Type B pancreatic cell (in vitro differentiated cells): ENCODE data around the gene ZNF236. TPM values are rescaled to one million over a fixed set of nuclear protein-coding genes. Genes with fewer than 3 reads are reported as not detected.
"Not testable (repeated sequence)": the region's sequence is repeated elsewhere in the genome, so short reads cannot be mapped to it uniquely, and the experiment has no call there.

Experiments
- DNase-seq: peaks from one replicate; pipeline ENCODE4 v3.0.0; 2021; ENCODE audit warnings: mixed read lengths; ENCODE audit not compliant: unreplicated experiment; ENCODE audit errors: extremely low spot score
- H3K27ac Mint-ChIP-seq: 2 replicates; pipeline ENCODE4 v1.8.0; 2021; ENCODE audit warnings: mild to moderate bottlenecking, mixed read lengths
- H3K27me3 Mint-ChIP-seq: 2 replicates; pipeline ENCODE4 v1.8.0; 2021; ENCODE audit warnings: mixed read lengths
- H3K36me3 Mint-ChIP-seq: 2 replicates; pipeline ENCODE4 v1.8.0; 2021; ENCODE audit warnings: mixed read lengths
- H3K4me1 Mint-ChIP-seq: one replicate; pipeline ENCODE4 v1.8.0; 2021; ENCODE audit warnings: mixed read lengths; ENCODE audit not compliant: unreplicated experiment
- H3K4me3 Mint-ChIP-seq: 2 replicates; pipeline ENCODE4 v1.8.0; 2021; ENCODE audit warnings: mild to moderate bottlenecking, mixed read lengths
- H3K9me3 Mint-ChIP-seq: 2 replicates; pipeline ENCODE4 v1.8.0; 2021; ENCODE audit warnings: mixed read lengths
- CTCF ChIP-seq: fragments of 200-600 bp; sonication (generic); conservative IDR thresholded peaks from 2 replicates; pipeline ENCODE4 v1.5.0; 2021; ENCODE audit warnings: antibody characterized with exemption, mild to moderate bottlenecking
- long read RNA-seq: library from polyadenylated mRNA; unstranded; transcript quantifications from one replicate; pipeline ENCODE4 v2.0.0, GENCODE V29; 2020
- total RNA-seq: library from RNA; stranded (reverse); gene quantifications from 2 replicates; pipeline ENCODE4 v1.2.1, GENCODE V29; 2021; ENCODE audit warnings: low replicate concordance

Gene ZNF236
- total RNA-seq, result 14.3 and 20.2 TPM in 2 replicates
- long read RNA-seq, partial matches to known transcripts, result 8 of 12 reads
- long read RNA-seq, other reads (novel, unspliced or antisense), result 4 of 12 reads

- TF ChIP-seq CTCF, result no peak
- peak within 1 kb of the TSS; percentile 91 for H3K27ac Mint-ChIP-seq
- H3K4me1 Mint-ChIP-seq, result peaks cover 32% of the 10 kb centered on the region
- no peaks in the 10 kb centered on the region for H3K27me3 Mint-ChIP-seq
- peak; percentile 79 for DNase-seq
- H3K36me3 Mint-ChIP-seq, result peaks cover 14% of the 10 kb centered on the region
- H3K4me3 Mint-ChIP-seq, result peak within 1 kb of the TSS; percentile 90
- no peaks in the 10 kb centered on the region for H3K9me3 Mint-ChIP-seq
Observed at GRCh38 chr18:76822506-76823160, at the start of gene ZNF236. Gene ZNF236, plus strand, starts transcription at chr18:76822557. Its CDS starts 51 bp downstream, at chr18:76822608.

GRCh38 chr18:76772665-76773064, 49.7 kb upstream of the ZNF236 start:
- H3K27me3 Mint-ChIP-seq, result no peaks in the 10 kb centered on the region
- H3K36me3 Mint-ChIP-seq, result no peaks in the 10 kb centered on the region
- TF ChIP-seq CTCF, result no peak
- peaks cover 8% of the 10 kb centered on the region for H3K4me1 Mint-ChIP-seq
- no peak for DNase-seq
- peaks cover 15% of the 10 kb centered on the region for H3K9me3 Mint-ChIP-seq
- H3K4me3 Mint-ChIP-seq, result no peak overlapping the region
- H3K27ac Mint-ChIP-seq, result no peak overlapping the region

- H3K4me3 Mint-ChIP-seq, H3K9me3 Mint-ChIP-seq, DNase-seq, H3K36me3 Mint-ChIP-seq, H3K27ac Mint-ChIP-seq, H3K27me3 Mint-ChIP-seq, H3K4me1 Mint-ChIP-seq: not testable (repeated sequence)
Observed at GRCh38 chr18:76777036-76777435, 45.3 kb upstream of the ZNF236 start.

- H3K9me3 Mint-ChIP-seq, result no peaks in the 10 kb centered on the region
- no peak for DNase-seq
- H3K27ac Mint-ChIP-seq, result no peak overlapping the region
- no peaks in the 10 kb centered on the region for H3K4me1 Mint-ChIP-seq
- no peak for TF ChIP-seq CTCF
- no peaks in the 10 kb centered on the region for H3K36me3 Mint-ChIP-seq
- H3K4me3 Mint-ChIP-seq, result no peak overlapping the region
- H3K27me3 Mint-ChIP-seq, result no peaks in the 10 kb centered on the region
Observed at GRCh38 chr18:76783786-76784484, 38.4 kb upstream of the ZNF236 start.

- no peak for TF ChIP-seq CTCF
- Mint-ChIP-seq H3K9me3 (no peaks in the 10 kb centered on the region), H3K4me3 (no peak overlapping the region), H3K4me1 (no peaks in the 10 kb centered on the region), H3K27me3 (no peaks in the 10 kb centered on the region), H3K27ac (no peak overlapping the region), H3K36me3 (no peaks in the 10 kb centered on the region)
- DNase-seq, result no peak
Observed at GRCh38 chr18:76785872-76786271, 36.5 kb upstream of the ZNF236 start.

GRCh38 chr18:76788571-76789317, 33.6 kb upstream of the ZNF236 start:
- Mint-ChIP-seq H3K27ac (no peak overlapping the region), H3K4me1 (no peaks in the 10 kb centered on the region), H3K27me3 (no peaks in the 10 kb centered on the region), H3K9me3 (peaks cover 5% of the 10 kb centered on the region), H3K4me3 (no peak overlapping the region), H3K36me3 (no peaks in the 10 kb centered on the region)
- no peak for DNase-seq
- no peak for TF ChIP-seq CTCF
